ENCODE measurements around the gene TNS4. TPM values are rescaled to one million over a fixed set of nuclear protein-coding genes. Genes with fewer than 3 reads are reported as not detected.

The TNS4 gene
- total RNA-seq, 1 experiment from 2014 or later = 0.14 TPM

DNA sequence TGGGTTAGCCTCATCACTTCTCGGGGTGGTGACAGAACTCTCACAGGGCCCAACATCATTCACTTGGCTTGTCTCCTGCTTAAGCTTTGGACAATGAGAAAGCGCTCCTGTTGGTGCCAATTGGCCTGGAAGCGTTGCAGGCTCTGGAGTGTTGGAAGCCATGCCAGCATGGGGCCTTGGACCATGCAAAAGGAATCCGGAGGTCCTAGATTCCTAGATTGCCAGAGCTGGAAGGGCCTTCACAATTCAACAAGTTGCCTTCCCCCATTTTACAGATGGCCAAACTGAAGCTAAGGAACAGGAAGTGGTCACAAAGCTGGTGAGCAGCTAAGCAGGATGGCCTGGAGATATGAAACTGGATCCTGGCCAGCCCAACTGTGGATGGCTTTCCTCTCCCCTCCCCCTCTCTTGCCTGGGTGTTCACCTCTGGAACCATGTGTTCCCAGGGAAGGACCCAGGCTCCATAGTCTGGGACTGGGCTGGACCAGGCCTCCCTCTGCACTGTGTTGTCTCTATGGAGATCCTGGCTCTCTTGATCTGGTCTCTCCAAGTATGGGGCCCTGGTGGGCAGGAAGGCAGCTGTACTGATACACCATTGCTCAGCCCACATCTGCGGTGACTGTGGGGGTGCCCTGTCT, 64.2 kb downstream of the TNS4 start:
- peak; percentile 23 for DNase-seq (ENCODE audit: low spot score)

- DNase-seq (ENCODE audit: low spot score) = no peak
These were observed 64.8 kb downstream of the TNS4 start for GRCh38 chr17:40436636-40437035.

DNA sequence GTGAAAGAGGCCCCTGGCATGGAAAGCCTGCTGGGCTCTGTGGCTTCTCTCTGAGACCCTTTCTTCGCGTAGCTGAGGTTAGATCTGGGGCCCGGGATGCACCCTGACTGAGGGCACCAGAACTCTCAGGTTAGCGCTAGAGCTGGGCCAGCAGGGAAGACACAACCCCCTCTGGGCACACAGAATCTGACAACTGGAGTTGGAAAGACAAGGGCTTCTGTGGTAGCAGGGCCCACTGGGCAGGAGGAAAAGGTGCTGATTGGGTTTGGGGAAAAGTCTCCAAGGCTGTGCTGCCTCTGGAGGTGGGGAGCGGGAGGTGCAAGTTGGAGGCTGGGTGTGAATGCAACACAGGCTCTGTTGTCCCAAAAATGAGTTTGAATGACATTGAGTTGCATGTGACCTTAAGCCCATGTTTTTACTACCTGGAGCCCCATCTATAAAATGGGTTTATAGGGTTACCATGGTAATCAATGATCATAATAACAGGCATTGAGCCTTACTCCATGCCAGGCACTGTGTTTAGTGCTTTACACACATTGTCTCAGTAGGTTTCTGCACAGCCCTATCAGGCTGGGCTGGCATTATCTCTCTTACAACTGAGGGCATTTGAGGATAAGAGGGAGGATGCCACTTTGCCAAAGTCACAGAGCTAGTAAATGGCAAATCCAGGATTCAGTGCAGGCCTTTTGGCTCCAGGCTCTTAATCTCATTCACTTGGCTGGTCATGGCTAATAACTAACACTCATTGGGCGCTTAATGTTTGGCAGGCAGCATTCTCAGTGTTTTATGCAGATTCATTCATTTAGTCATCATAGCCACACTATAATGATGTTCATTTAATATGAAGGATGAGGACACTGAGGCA, 67.6 kb downstream of the TNS4 start:
- DNase-seq (ENCODE audit: low spot score) = no peak

GRCh38 chr17:40432864-40433528, 68.4 kb downstream of the TNS4 start:
- peak; percentile 46 for DNase-seq (ENCODE audit: low spot score)

- DNase-seq (ENCODE audit: low spot score) = no peak
These were observed 70.2 kb downstream of the TNS4 start for GRCh38 chr17:40431231-40431602.

GRCh38 chr17:40430272-40431230, 70.9 kb downstream of the TNS4 start:
- DNase-seq (ENCODE audit: low spot score) = no peak

GRCh38 chr17:40427002-40427491, 74.4 kb downstream of the TNS4 start:
- DNase-seq (ENCODE audit: low spot score) = no peak

Other genes starting within 250 kb of the TNS4 start
- 85.1 and 87.9 TPM in 2 replicates for gene CDC6, start 213.7 kb downstream of the TNS4 start, total RNA-seq (2014; rRNA removed; shearing (Covaris generic))
- 13.7 and 33.2 TPM in 2 replicates for gene RARA, start 192.4 kb downstream of the TNS4 start, total RNA-seq (2014; rRNA removed; shearing (Covaris generic))
- not detected in 2 replicates for gene GJD3, start 136.9 kb downstream of the TNS4 start, total RNA-seq (2014; rRNA removed; shearing (Covaris generic))
- gene TOP2A, start 83.7 kb downstream of the TNS4 start, total RNA-seq (2014; rRNA removed; shearing (Covaris generic)) = 227 and 241 TPM in 2 replicates
- 2.9 and 6.6 TPM in 2 replicates for gene IGFBP4, start 58.2 kb downstream of the TNS4 start, total RNA-seq (2014; rRNA removed; shearing (Covaris generic))
- not detected in 2 replicates for gene CCR7, start 63.8 kb upstream of the TNS4 start, total RNA-seq (2014; rRNA removed; shearing (Covaris generic))
- gene SMARCE1, start 146.2 kb upstream of the TNS4 start, total RNA-seq (2014; rRNA removed; shearing (Covaris generic)) = 161 and 168 TPM in 2 replicates
- not detected in 2 replicates for gene KRT222, start 163.6 kb upstream of the TNS4 start, total RNA-seq (2014; rRNA removed; shearing (Covaris generic))
- not detected in 2 replicates for gene KRT24, start 202.1 kb upstream of the TNS4 start, total RNA-seq (2014; rRNA removed; shearing (Covaris generic))

Measured in A172 (cell line).